Measurements from ENCODE around the gene MVB12B.

GRCh38 chr9:126471084-126471624 is 144.5 kb downstream of the MVB12B start:
- no peak for TF ChIP-seq CTCF (IDR thresholded peaks at IDR 0.05)
- TF ChIP-seq POLR2A (IDR thresholded peaks at IDR 0.05) = no peak
- peak in 1 of 2 donors; percentile 41 for TF ChIP-seq POLR2AphosphoS5 (IDR thresholded peaks at IDR 0.05; ENCODE audit: insufficient read depth in 1 of 2, low read depth in 1 of 2)

Data from vagina (tissue), 2 donors.